HCT116 (cell line): ENCODE measurements around the gene NKPD1. TPM values are rescaled to one million over a fixed set of nuclear protein-coding genes. Genes with fewer than 3 reads are reported as not detected.

Source experiments
- ATAC-seq: fragments of 200-7000 bp; cut with Tn5 transposase; 2 replicates; pipeline ENCODE4 v1.9.1; 2020; ENCODE audit warnings: mild to moderate bottlenecking, moderate library complexity
- BruUV-seq: library from RNA; stranded (reverse); fragments of 400-500 nt; replicated peaks from 2 replicates; lab custom pipeline; 2021; lab: Mats Ljungman, UMichigan
- CTCF ChIA-PET: fragments of 300-600 bp; sonication (Branson Sonifier 250); formaldehyde crosslinking; loops from one replicate; lab custom pipeline; 2021; ENCODE audit warnings: antibody characterized with exemption; lab: Charles Lee
- POLR2A ChIA-PET: fragments of 300-600, 350-600 bp; sonication (Branson Sonifier 250); formaldehyde crosslinking; loops from one replicate; lab custom pipeline; 2021; ENCODE audit warnings: antibody characterized with exemption; lab: Charles Lee
- RAD21 ChIA-PET, 2 experiments: fragments of 300-600 bp; sonication (Branson Sonifier 250); formaldehyde crosslinking; loops; one replicate each; lab custom pipeline; 2023; ENCODE audit warnings: low total read pairs in 2 of 2; ENCODE audit not compliant: uncharacterized antibody in 2 of 2, unreplicated experiment in 2 of 2, low non-redundant PET in 1 of 2; lab: Charles Lee
- DNase-seq: peaks from one replicate; pipeline ENCODE4 v3.0.0-alpha.2; 2010; ENCODE audit warnings: low read depth, low spot score
- H2AFZ ChIP-seq: fragments of 200-600 bp; shearing (Covaris generic), sonication (generic); 2 replicates; pipeline ENCODE4 v1.6.1; 2017; ENCODE audit warnings: low read depth, mixed run types, mixed read lengths, antibody characterized with exemption, low read length; ENCODE audit not compliant: poor library complexity, severe bottlenecking
- H3K27ac ChIP-seq: 2 replicates; pipeline ENCODE4 v1.5.1; 2012; ENCODE audit warnings: low read depth, low read length
- H3K27me3 ChIP-seq: fragments of 200-600 bp; sonication (generic); 2 replicates; pipeline ENCODE4 v1.6.1; 2016; ENCODE audit warnings: mixed run types, low read length, mixed read lengths; ENCODE audit not compliant: insufficient read depth
- H3K36me3 ChIP-seq, 2 experiments: fragments of 200-500 bp in 1 of 2; fragments of 200-600 bp in 1 of 2; sonication (Bioruptor generic) in 1 of 2; sonication (generic) in 1 of 2; 2 replicates each; pipeline versions ENCODE4 v1.5.1 to v1.6.1; 2014 to 2016; ENCODE audit warnings: low read length in 2 of 2, inconsistent platforms in 1 of 2, mixed read lengths in 1 of 2, mixed run types in 1 of 2; ENCODE audit not compliant: insufficient read depth in 2 of 2, control insufficient read depth in 1 of 2
- H3K4me1 ChIP-seq, 2 experiments: fragments of 200-600 bp in 1 of 2; sonication (generic) in 1 of 2; 2 replicates each; pipeline versions ENCODE4 v1.5.1 to v1.6.1; 2012 to 2017; ENCODE audit warnings: low read length in 2 of 2, inconsistent platforms in 1 of 2, mild to moderate bottlenecking in 1 of 2, mixed read lengths in 1 of 2, mixed run types in 1 of 2, moderate library complexity in 1 of 2; ENCODE audit not compliant: insufficient read depth in 2 of 2, control insufficient read depth in 1 of 2
- H3K4me2 ChIP-seq: fragments of 200-600 bp; sonication (generic); 2 replicates; pipeline ENCODE4 v1.6.1; 2017; ENCODE audit warnings: mixed run types, low read length, mixed read lengths
- H3K4me3 ChIP-seq, 2 experiments: fragments of 200-600 bp in 1 of 2; sonication (generic) in 1 of 2; replicated peaks in 1 of 2; 2 replicates each; pipeline ENCODE4 v1.5.1; 2011 to 2016; ENCODE audit warnings: low read length in 2 of 2, control low read depth in 1 of 2, low read depth in 1 of 2, mild to moderate bottlenecking in 1 of 2, mixed read lengths in 1 of 2, mixed run types in 1 of 2
- H3K79me2 ChIP-seq: fragments of 200-600 bp; sonication (generic); 2 replicates; pipeline ENCODE4 v1.6.1; 2017; ENCODE audit warnings: mild to moderate bottlenecking, mixed run types, low read length, moderate library complexity, mixed read lengths; ENCODE audit not compliant: insufficient read depth
- H3K9ac ChIP-seq: fragments of 200-600 bp; sonication (generic); 2 replicates; pipeline ENCODE4 v1.6.1; 2016; ENCODE audit warnings: low read length, mixed read lengths
- H3K9me2 ChIP-seq: fragments of 200-600 bp; sonication (generic), shearing (Covaris generic); 2 replicates; pipeline ENCODE4 v1.6.1; 2017; ENCODE audit warnings: mixed run types, mild to moderate bottlenecking, moderate library complexity; ENCODE audit not compliant: insufficient read depth
- H3K9me3 ChIP-seq, 2 experiments: fragments of 200-500 bp in 1 of 2; fragments of 200-600 bp in 1 of 2; sonication (Bioruptor generic) in 1 of 2; sonication (generic) in 1 of 2; 2 replicates each; pipeline ENCODE4 v1.6.1; 2014 to 2017; ENCODE audit warnings: low read length in 2 of 2, mixed read lengths in 2 of 2, inconsistent platforms in 1 of 2, low read depth in 1 of 2, mild to moderate bottlenecking in 1 of 2, mixed run types in 1 of 2, moderate library complexity in 1 of 2; ENCODE audit not compliant: control insufficient read depth in 1 of 2, insufficient read depth in 1 of 2
- H4K20me1 ChIP-seq: fragments of 200-600 bp; sonication (generic), shearing (Covaris generic); 2 replicates; pipeline ENCODE4 v1.6.1; 2017; ENCODE audit warnings: mixed run types, mild to moderate bottlenecking, moderate library complexity; ENCODE audit not compliant: insufficient read depth
- EGR1 ChIP-seq: IDR thresholded peaks from 2 replicates; pipeline ENCODE4 v1.6.1; 2012; ENCODE audit warnings: low read depth
- EZH2 ChIP-seq: fragments of 200-600 bp; sonication (generic); IDR thresholded peaks from 2 replicates; pipeline ENCODE4 v1.6.1; 2017; ENCODE audit warnings: antibody characterized with exemption, mixed run types
- FOSL1 ChIP-seq: IDR thresholded peaks from 2 replicates; pipeline ENCODE4 v1.6.1; 2012; ENCODE audit warnings: low read depth
- POLR2AphosphoS5 ChIP-seq: IDR thresholded peaks from 2 replicates; pipeline ENCODE4 v1.6.1; 2011; ENCODE audit warnings: mild to moderate bottlenecking, low read depth, low read length, moderate library complexity
- RAD21 ChIP-seq: IDR thresholded peaks from 2 replicates; pipeline ENCODE4 v1.6.1; 2012; ENCODE audit warnings: low read depth, mild to moderate bottlenecking
- SP1 ChIP-seq: IDR thresholded peaks from 2 replicates; pipeline ENCODE4 v1.6.1; 2012; ENCODE audit warnings: low read depth
- ZNF274 ChIP-seq: fragments of 200-500 bp; sonication (Bioruptor generic); IDR thresholded peaks from 2 replicates; pipeline ENCODE4 v1.6.1; 2014; ENCODE audit warnings: mild to moderate bottlenecking, low read depth, low read length, inconsistent platforms
- intact Hi-C: fragments of 100-400 bp; cut with micrococcal nuclease; formaldehyde crosslinking; loops from 2 replicates; pipeline ENCODE4 v1.10.0; 2022
- total RNA-seq: library from RNA; stranded (reverse); gene quantifications from one replicate; pipeline ENCODE4 v1.2.1, GENCODE V29; 2021; ENCODE audit not compliant: unreplicated experiment
- TF ChIP-seq, protein P1 (sequence below): IDR thresholded peaks from 2 replicates; pipeline ENCODE4 v1.6.1; 2011; ENCODE audit warnings: mild to moderate bottlenecking, low read length, moderate library complexity; ENCODE audit not compliant: insufficient replicate concordance; ENCODE audit errors: extremely low read depth

NKPD1 gene
- total RNA-seq, 1 experiment from 2014 or later, result 0.64 TPM

DNA sequence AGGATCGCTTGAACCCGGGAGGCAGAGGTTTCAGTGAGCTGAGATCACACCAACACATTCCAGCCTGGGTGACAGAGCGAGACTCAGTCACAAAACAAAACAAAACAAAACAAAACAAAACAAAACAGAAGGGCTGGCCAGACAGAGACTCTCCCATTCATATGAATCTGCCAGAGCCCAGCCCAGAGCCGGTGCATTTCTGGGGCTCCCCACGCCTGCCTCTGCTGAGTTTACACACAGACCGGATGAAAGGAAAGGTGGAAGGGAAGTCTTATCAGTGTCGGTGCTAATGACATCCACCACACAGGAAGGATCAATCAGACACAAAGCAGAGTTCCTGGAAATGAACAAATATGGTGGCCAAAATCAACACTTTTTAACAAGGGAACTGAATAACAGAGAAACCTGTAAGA is 10.4 kb upstream of the NKPD1 start:
- Histone ChIP-seq H3K79me2 (no peaks in the 10 kb centered on the region), H3K27ac (no peak overlapping the region), H3K36me3 (no peaks in the 10 kb centered on the region), H3K27me3 (no peaks in the 10 kb centered on the region), H3K4me3 (no peak overlapping the region), H3K9me3 (no peaks in the 10 kb centered on the region), H4K20me1 (no peaks in the 10 kb centered on the region), H3K9ac (no peak overlapping the region), H3K9me2 (no peaks in the 10 kb centered on the region), H2AFZ (no peak overlapping the region), H3K4me1 (peaks cover 4 to 14% of the 10 kb centered on the region in 2 experiments; a peak in 2 of 4 replicates), H3K4me2 (no peak overlapping the region)
- ChIA-PET CTCF (no interaction called here), POLR2A (no interaction called here), RAD21 (no interaction called here)
- ATAC-seq (no peak), DNase-seq (no peak)
- TF ChIP-seq EGR1 (no peak), SP1 (no peak), FOSL1 (no peak)
- TF ChIP-seq, protein P1, sequence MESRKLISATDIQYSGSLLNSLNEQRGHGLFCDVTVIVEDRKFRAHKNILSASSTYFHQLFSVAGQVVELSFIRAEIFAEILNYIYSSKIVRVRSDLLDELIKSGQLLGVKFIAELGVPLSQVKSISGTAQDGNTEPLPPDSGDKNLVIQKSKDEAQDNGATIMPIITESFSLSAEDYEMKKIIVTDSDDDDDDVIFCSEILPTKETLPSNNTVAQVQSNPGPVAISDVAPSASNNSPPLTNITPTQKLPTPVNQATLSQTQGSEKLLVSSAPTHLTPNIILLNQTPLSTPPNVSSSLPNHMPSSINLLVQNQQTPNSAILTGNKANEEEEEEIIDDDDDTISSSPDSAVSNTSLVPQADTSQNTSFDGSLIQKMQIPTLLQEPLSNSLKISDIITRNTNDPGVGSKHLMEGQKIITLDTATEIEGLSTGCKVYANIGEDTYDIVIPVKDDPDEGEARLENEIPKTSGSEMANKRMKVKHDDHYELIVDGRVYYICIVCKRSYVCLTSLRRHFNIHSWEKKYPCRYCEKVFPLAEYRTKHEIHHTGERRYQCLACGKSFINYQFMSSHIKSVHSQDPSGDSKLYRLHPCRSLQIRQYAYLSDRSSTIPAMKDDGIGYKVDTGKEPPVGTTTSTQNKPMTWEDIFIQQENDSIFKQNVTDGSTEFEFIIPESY, result no peak
- intact Hi-C loops, result loop anchor here (10.0 kb wide), 1 partner anchor 76 kb away; the partner anchor contains the start of gene PPP1R37
- no TSS peak for BruUV-seq

DNA sequence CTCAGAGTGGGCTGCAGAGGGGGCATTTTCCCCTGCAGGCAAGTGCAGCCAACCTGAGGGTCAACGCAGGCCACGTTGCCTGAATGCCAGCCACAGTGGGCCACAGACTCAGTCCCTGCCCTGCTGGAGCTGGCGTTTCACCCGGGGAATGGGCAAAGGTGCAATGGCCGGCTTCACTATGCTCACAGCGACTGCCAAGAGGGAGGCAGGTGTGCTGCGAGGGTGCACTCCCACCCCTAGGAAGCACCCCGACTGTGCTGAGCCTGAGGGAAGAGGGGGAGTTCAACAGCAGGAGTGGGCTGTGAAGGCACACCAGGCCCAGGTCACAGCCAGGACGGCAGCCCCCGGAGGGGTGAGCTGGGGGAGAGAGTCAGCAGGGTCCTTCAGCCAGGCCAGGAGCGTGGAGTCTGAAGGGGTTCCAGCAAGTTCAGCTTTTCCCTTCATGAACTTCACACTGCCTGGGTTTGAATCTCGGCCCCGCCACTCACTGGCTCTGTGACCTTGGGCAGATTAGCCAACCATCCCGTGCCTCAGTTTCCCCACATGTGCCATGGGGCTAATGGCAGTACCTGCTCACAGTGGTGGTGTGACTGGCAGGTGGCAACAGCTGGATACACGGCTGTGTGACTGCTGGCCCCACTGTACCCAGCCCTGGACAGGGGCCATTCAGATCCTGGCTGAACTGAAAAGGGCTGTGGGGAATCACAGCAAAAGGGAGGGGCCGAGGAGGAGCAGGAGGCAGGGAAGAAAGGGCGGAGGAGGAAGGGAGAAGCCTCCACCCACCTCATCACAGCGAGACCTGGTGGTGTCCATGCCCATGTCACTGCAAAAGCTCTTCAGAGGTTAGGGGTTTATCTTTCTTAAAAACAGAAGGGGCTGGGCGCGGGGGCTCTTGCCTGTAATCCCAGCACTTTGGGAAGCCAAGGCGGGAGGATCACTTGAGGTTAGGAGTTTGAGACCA is 9.6 kb upstream of the NKPD1 start:
- ChIA-PET RAD21 (no interaction called here), POLR2A (no interaction called here), CTCF (no interaction called here)
- DNase-seq, result no peak
- Histone ChIP-seq H4K20me1 (no peaks in the 10 kb centered on the region), H3K4me3 (no peak overlapping the region), H3K4me2 (no peak overlapping the region), H3K36me3 (no peaks in the 10 kb centered on the region), H2AFZ (no peak overlapping the region), H3K9me3 (no peaks in the 10 kb centered on the region), H3K4me1 (peaks cover 4 to 14% of the 10 kb centered on the region in 2 experiments; a peak in 2 of 4 replicates), H3K27me3 (no peaks in the 10 kb centered on the region), H3K9ac (no peak overlapping the region), H3K9me2 (no peaks in the 10 kb centered on the region), H3K27ac (no peak overlapping the region), H3K79me2 (no peaks in the 10 kb centered on the region)
- no TSS peak for BruUV-seq
- no peak for TF ChIP-seq EZH2
- no peak for TF ChIP-seq RAD21
- no peak for TF ChIP-seq ZNF274
- no peak for TF ChIP-seq POLR2AphosphoS5
- ATAC-seq, result no peak
- intact Hi-C loops, result loop anchor here (10.0 kb wide), 1 partner anchor 76 kb away; the partner anchor contains the start of gene PPP1R37
